ENCODE measurements around the gene QPRT. TPM values are rescaled to one million over a fixed set of nuclear protein-coding genes. Genes with fewer than 3 reads are reported as not detected.

Gene QPRT
- total and polyA plus RNA-seq, 2 of the 8 experiments (the other 6 are each of a cell fraction or from before 2014, with no cell fraction given), result 89.0 to 102 TPM

DNA sequence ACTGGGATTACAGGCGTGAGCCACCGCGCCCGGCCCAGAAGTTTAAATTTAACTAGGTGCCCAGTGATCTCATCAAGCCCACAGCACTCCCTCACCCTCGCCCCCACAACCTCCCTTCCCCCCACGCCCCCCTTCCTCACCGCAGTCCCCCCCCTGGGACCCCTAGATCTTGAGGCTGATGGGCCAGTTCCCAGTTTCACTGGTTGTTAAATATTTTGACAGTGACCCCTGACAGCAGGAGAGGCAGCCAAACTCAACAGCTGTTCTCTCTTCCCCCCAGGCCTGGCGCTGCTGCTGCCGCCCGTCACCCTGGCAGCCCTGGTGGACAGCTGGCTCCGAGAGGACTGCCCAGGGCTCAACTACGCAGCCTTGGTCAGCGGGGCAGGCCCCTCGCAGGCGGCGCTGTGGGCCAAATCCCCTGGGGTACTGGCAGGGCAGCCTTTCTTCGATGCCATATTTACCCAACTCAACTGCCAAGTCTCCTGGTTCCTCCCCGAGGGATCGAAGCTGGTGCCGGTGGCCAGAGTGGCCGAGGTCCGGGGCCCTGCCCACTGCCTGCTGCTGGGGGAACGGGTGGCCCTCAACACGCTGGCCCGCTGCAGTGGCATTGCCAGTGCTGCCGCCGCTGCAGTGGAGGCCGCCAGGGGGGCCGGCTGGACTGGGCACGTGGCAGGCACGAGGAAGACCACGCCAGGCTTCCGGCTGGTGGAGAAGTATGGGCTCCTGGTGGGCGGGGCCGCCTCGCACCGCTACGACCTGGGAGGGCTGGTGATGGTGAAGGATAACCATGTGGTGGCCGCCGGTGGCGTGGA lies 15.6 kb downstream of the QPRT start:
- WGBS, 2 experiments (ENCODE audit: extremely low coverage in 1 of 2, insufficient coverage in 1 of 2, insufficient read length in 1 of 2, insufficient replicate concordance in 2 of 2, low coverage in 1 of 2, low lambda C conversion rate in 2 of 2, missing lambda C conversion rate in 1 of 2), result 96% methylated on average over 32 of the region's 41 CpGs; no CpG with 5 or more reads in 1 of the 2 experiments
- no peak overlapping the region for H2AK5ac ChIP-seq (ENCODE audit: low read depth, low read length)

More for the DNA sequence above, 15.6 kb downstream of the QPRT start:
- 0 out of 4 replicates have a peak, but pooled peaks cover 0 to 6% of the 10 kb centered on the region in 2 experiments for H3K9me3 ChIP-seq (ENCODE audit: insufficient read depth in 2 of 2, low read depth in 1 of 2, low read length in 1 of 2)
- H3K23ac ChIP-seq (ENCODE audit: insufficient read length), result no peak overlapping the region
- no peaks in the 10 kb centered on the region for H3K23me2 ChIP-seq (ENCODE audit: low read depth, low read length)
- H3K9ac ChIP-seq (replicated peaks in 1 of 4; ENCODE audit: extremely low read depth in 1 of 4, low read depth in 3 of 4, low read length in 3 of 4), result no peak overlapping the region
- no peak overlapping the region for H2BK12ac ChIP-seq (ENCODE audit: low read depth, low read length)
- H3K14ac ChIP-seq (ENCODE audit: insufficient read length), result no peak overlapping the region
- H2BK120ac ChIP-seq (replicated peaks; ENCODE audit: low read depth, low read length), result no peak overlapping the region
- POLR2A ChIA-PET (ENCODE audit: partially characterized antibody), result interaction anchor here (2.4 to 20.4 kb wide), 4 partner anchors 9 to 32 kb away, joined by 8 to 490 read pairs (median 66); partner anchors contain the start of gene QPRT
- peaks cover 0 to 31% of the 10 kb centered on the region in 2 experiments; a peak in 2 of 4 replicates for H3K79me2 ChIP-seq (ENCODE audit: control insufficient read depth in 1 of 2, insufficient read depth in 2 of 2, low read length in 2 of 2)
- H3K4me2 ChIP-seq (ENCODE audit: insufficient read depth in 1 of 2, low read depth in 2 of 2, low read length in 2 of 2), result no peak overlapping the region
- H3K79me1 ChIP-seq (ENCODE audit: low read depth, low read length), result peaks cover 3% of the 10 kb centered on the region; the same call in 1 of the 2 replicates
- H3K4me3 ChIP-seq (ENCODE audit: extremely low read depth in 1 of 4, insufficient read depth in 2 of 4, low read depth in 3 of 4, low read length in 4 of 4), result no peak overlapping the region
- FAIRE-seq, result no peak
- TF ChIP-seq KDM4A (IDR thresholded peaks at IDR 0.05; ENCODE audit: low read depth, low read length, severe bottlenecking), result no peak
- no peak for TF ChIP-seq PHF8 (conservative IDR thresholded peaks at IDR 0.05; ENCODE audit: low read depth, low read length)
- no peak for TF ChIP-seq POLR2A (IDR thresholded peaks at IDR 0.05; ENCODE audit: control extremely low read depth in 1 of 2, low read depth in 2 of 2, low read length in 2 of 2)
- no peak for TF ChIP-seq EP300 (IDR thresholded peaks at IDR 0.05; ENCODE audit: borderline replicate concordance in 1 of 2, low read depth in 2 of 2, low read length in 2 of 2)
- TF ChIP-seq RAD21 (IDR thresholded peaks at IDR 0.05 in 1 of 2, conservative IDR thresholded peaks at IDR 0.05 in 1 of 2; ENCODE audit: low read depth in 2 of 2, low read length in 2 of 2), result no peak
- H4K5ac ChIP-seq (ENCODE audit: insufficient read length, low read depth, low read length), result no peak overlapping the region
- no peak overlapping the region for H2AFZ ChIP-seq (ENCODE audit: low read length)
- H2BK5ac ChIP-seq (ENCODE audit: low read depth, low read length), result no peak overlapping the region
- peaks cover 0 to 9% of the 10 kb centered on the region in 2 experiments for H4K20me1 ChIP-seq (replicated peaks in 1 of 2; ENCODE audit: control insufficient read depth in 1 of 2, insufficient read depth in 2 of 2, low read length in 2 of 2)
- no peak overlapping the region for H3K56ac ChIP-seq (replicated peaks; ENCODE audit: insufficient read length, low read depth, low read length)
- no peak overlapping the region for H2BK15ac ChIP-seq (ENCODE audit: low read length)
- no peak overlapping the region for H3K4ac ChIP-seq (replicated peaks; ENCODE audit: insufficient read length, low read depth, low read length)
- no peak for DNase-seq (ENCODE audit: low read depth in 1 of 2, low spot score in 2 of 2)
- H4K8ac ChIP-seq (ENCODE audit: extremely low read depth, insufficient read depth, low read length), result peak overlapping the region; percentile 71; the same call in 1 of the 2 replicates
- H3K27ac ChIP-seq (ENCODE audit: low read depth, low read length), result no peak overlapping the region
- H3K36me3 ChIP-seq (ENCODE audit: control insufficient read depth in 2 of 4, insufficient read depth in 4 of 4, low read length in 3 of 4), result peaks cover 3 to 20% (median 13%) of the 10 kb centered on the region in 4 experiments; a peak in 7 of 8 replicates
- H3K27me3 ChIP-seq (replicated peaks in 1 of 4; ENCODE audit: control insufficient read depth in 3 of 4, extremely low read depth in 1 of 4, insufficient read depth in 3 of 4, low read length in 3 of 4), result no peaks in the 10 kb centered on the region
- no peak overlapping the region for H4K91ac ChIP-seq (replicated peaks; ENCODE audit: insufficient read length, low read length)
- peaks cover 0 to 11% (median 5%) of the 10 kb centered on the region in 4 experiments; a peak in 5 of 7 replicates for H3K4me1 ChIP-seq (replicated peaks in 1 of 4; ENCODE audit: control insufficient read depth in 3 of 4, insufficient read depth in 4 of 4, low read length in 3 of 4)
- no peak overlapping the region for H2BK20ac ChIP-seq (ENCODE audit: low read length)
- CTCF ChIA-PET (ENCODE audit: partially characterized antibody), result interaction anchor here (0.6 to 11.5 kb wide), 4 partner anchors 12 to 53 kb away, joined by 3 to 138 read pairs (median 4); no protein-coding TSS in a partner anchor
- H3K18ac ChIP-seq (ENCODE audit: extremely low read depth, low read length), result no peak overlapping the region
